T-cell (primary cell): ENCODE data around the gene PEX6. TPM values are rescaled to one million over a fixed set of nuclear protein-coding genes. Genes with fewer than 3 reads are reported as not detected.
"Not testable (repeated sequence)": the region's sequence is repeated elsewhere in the genome, so short reads cannot be mapped to it uniquely, and the experiment has no call there.

Experiments
- ATAC-seq, 4 experiments: fragments of 200-7000 bp in 3 of 4; fragments of 150-1000 bp in 1 of 4; cut with Tn5 transposase; replicated peaks in 1 of 4; 1 replicate in 3 of 4; 2 replicates in 1 of 4; pipeline ENCODE4 v1.10.0; 2021; ENCODE audit warnings: moderate library complexity in 3 of 4, mild to moderate bottlenecking in 2 of 4, moderate number of reproducible peaks in 1 of 4
- CTCF ChIA-PET, 2 donors: fragments of 300-600 bp; sonication (Branson Sonifier 250); formaldehyde crosslinking; loops; one replicate each; lab custom pipeline; 2022; ENCODE audit warnings: antibody characterized with exemption in 2 of 2; lab: Charles Lee
- POLR2A ChIA-PET, 2 donors: fragments of 300-600 bp; sonication (Branson Sonifier 250); formaldehyde crosslinking; loops; one replicate each; lab custom pipeline; 2022; ENCODE audit warnings: antibody characterized with exemption in 2 of 2; lab: Charles Lee
- DNase-seq, 35 experiments: peaks; one replicate each; pipeline versions ENCODE4 v3.0.0 to v3.0.0-alpha.2; 2013 to 2023
- H3K27ac ChIP-seq: one replicate; pipeline ENCODE4 v1.5.1; 2013; ENCODE audit warnings: low read length
- H3K27me3 ChIP-seq, 2 experiments: replicated peaks in 1 of 2; 1 replicate in 1 of 2; 2 replicates in 1 of 2; pipeline versions ENCODE4 v1.6.1 to v1.7.0; 2013; ENCODE audit warnings: low read length in 1 of 2, mixed read lengths in 1 of 2; ENCODE audit not compliant: control insufficient read depth in 2 of 2, insufficient read depth in 2 of 2; ENCODE audit errors: extremely low read depth in 1 of 2
- H3K36me3 ChIP-seq, 2 donors: 1 replicate in 1 of 2; 2 replicates in 1 of 2; pipeline versions ENCODE4 v1.6.1 to v1.7.0; 2013; ENCODE audit warnings: low read length in 1 of 2; ENCODE audit not compliant: control insufficient read depth in 2 of 2, insufficient read depth in 1 of 2; ENCODE audit errors: extremely low read depth in 1 of 2
- H3K4me1 ChIP-seq, 2 experiments: 1 replicate in 1 of 2; 2 replicates in 1 of 2; pipeline versions ENCODE4 v1.6.1 to v1.7.0; 2013; ENCODE audit warnings: low read length in 2 of 2, mixed read lengths in 1 of 2; ENCODE audit not compliant: insufficient read depth in 2 of 2, control insufficient read depth in 1 of 2; ENCODE audit errors: extremely low read depth in 1 of 2
- H3K4me3 ChIP-seq, 2 donors: 1 replicate in 1 of 2; 2 replicates in 1 of 2; pipeline versions ENCODE4 v1.5.1 to v1.7.0; 2013; ENCODE audit warnings: mild to moderate bottlenecking in 2 of 2, low read length in 1 of 2, moderate library complexity in 1 of 2; ENCODE audit not compliant: control insufficient read depth in 1 of 2; ENCODE audit errors: extremely low read depth in 1 of 2
- H3K9me3 ChIP-seq: 2 replicates; pipeline ENCODE4 v1.7.0; 2013
- H3K27ac Mint-ChIP-seq, 2 donors: one replicate each; pipeline ENCODE4 v1.8.0; 2020 to 2021; ENCODE audit warnings: mild to moderate bottlenecking in 2 of 2, mixed read lengths in 2 of 2
- H3K27me3 Mint-ChIP-seq, 2 donors: one replicate each; pipeline ENCODE4 v1.8.0; 2021 to 2022; ENCODE audit warnings: mixed read lengths in 2 of 2
- H3K36me3 Mint-ChIP-seq: one replicate; pipeline ENCODE4 v1.8.0; 2021; ENCODE audit warnings: mixed read lengths
- H3K4me1 Mint-ChIP-seq, 3 donors: one replicate each; pipeline ENCODE4 v1.8.0; 2020 to 2022; ENCODE audit warnings: mixed read lengths in 3 of 3, mild to moderate bottlenecking in 1 of 3
- H3K4me3 Mint-ChIP-seq, 3 donors: one replicate each; pipeline ENCODE4 v1.8.0; 2020 to 2022; ENCODE audit warnings: mild to moderate bottlenecking in 3 of 3, mixed read lengths in 3 of 3, moderate library complexity in 3 of 3
- H3K9me3 Mint-ChIP-seq, 3 donors: one replicate each; pipeline ENCODE4 v1.8.0; 2020 to 2022; ENCODE audit warnings: mixed read lengths in 3 of 3
- WGBS: methylation state at CpG from one replicate; pipeline ENCODE4 v1.1.5; 2013; ENCODE audit warnings: missing lambda C conversion rate; ENCODE audit not compliant: insufficient coverage; 5-methylcytosine and 5-hydroxymethylcytosine counted together
- total RNA-seq, 35 experiments: library from RNA in 6 of 35; stranded (reverse) in 6 of 35; fragments of 120-200 nt in 1 of 35; gene quantifications; one replicate each; pipeline versions ENCODE4 v1.2.1 to v1.2.4 and lab custom pipeline; 2013 to 2026

PEX6 gene
- total RNA-seq, 5 donors from 2014 or later (not counting 1 experiment from before 2014, with no cell fraction given) = 20.5 to 30.5 (median 27.4) TPM

DNA sequence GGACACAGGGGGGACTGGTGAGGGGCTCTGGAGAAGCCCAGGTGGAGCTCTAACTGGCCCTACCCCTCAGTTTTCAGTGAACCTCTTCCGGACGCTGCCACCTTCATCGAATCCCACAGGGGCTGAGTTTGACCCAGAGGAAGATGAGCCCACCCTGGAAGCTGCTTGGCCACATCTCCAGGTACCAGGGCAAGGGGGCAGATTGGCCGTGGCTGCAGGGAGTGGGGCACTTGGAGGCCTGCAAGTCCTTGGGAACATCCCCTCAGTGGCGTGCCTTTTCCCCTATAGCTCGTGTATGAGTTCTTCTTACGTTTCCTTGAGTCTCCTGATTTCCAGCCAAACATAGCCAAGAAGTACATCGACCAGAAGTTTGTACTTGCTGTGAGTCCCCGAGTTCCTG is 28.1 kb upstream of the PEX6 start:
- Mint-ChIP-seq H3K4me3 (no peak overlapping the region), H3K27ac (no peak overlapping the region), H3K4me1 (peaks cover 10 to 15% (median 14%) of the 10 kb centered on the region in 3 donors), H3K36me3 (peaks cover 24% of the 10 kb centered on the region), H3K27me3 (no peaks in the 10 kb centered on the region), H3K9me3 (no peaks in the 10 kb centered on the region)
- Histone ChIP-seq H3K4me1 (peaks cover 0 to 4% of the 10 kb centered on the region in 2 experiments), H3K27ac (no peak overlapping the region), H3K36me3 (peaks cover 17 to 68% of the 10 kb centered on the region in 2 donors), H3K27me3 (no peaks in the 10 kb centered on the region), H3K4me3 (no peak overlapping the region), H3K9me3 (no peaks in the 10 kb centered on the region)
- 95% methylated on average over 8 of the region's 9 CpGs for WGBS
- ChIA-PET POLR2A (interaction anchor here in 1 of 2 donors (0.7 kb wide), 1 partner anchor 39 kb away, joined by 3 read pairs; no protein-coding TSS in a partner anchor), CTCF (no interaction called here)
- DNase-seq = no peak
- ATAC-seq = no peak

GRCh38 chr6:43006251-43006650 is 27.3 kb upstream of the PEX6 start:
- ChIA-PET POLR2A (no interaction called here), CTCF (no interaction called here)
- Histone ChIP-seq H3K27ac (no peak overlapping the region), H3K4me1 (no peaks in the 10 kb centered on the region), H3K27me3 (no peaks in the 10 kb centered on the region), H3K9me3 (no peaks in the 10 kb centered on the region), H3K4me3 (no peak overlapping the region), H3K36me3 (peaks cover 12 to 60% of the 10 kb centered on the region in 2 donors)
- H3K27ac Mint-ChIP-seq = no peak overlapping the region
- H3K27me3 Mint-ChIP-seq = no peaks in the 10 kb centered on the region
- peaks cover 24% of the 10 kb centered on the region for H3K36me3 Mint-ChIP-seq
- H3K9me3 Mint-ChIP-seq = no peaks in the 10 kb centered on the region
- ATAC-seq (no peak), DNase-seq (no peak)
- no peak overlapping the region for H3K4me3 Mint-ChIP-seq
- WGBS = over 99% methylated on average over 9 of the region's 11 CpGs
- H3K4me1 Mint-ChIP-seq = peaks cover under 1 to 6% (median 5%) of the 10 kb centered on the region in 3 donors

GRCh38 chr6:43005844-43006243 is 26.9 kb upstream of the PEX6 start:
- H3K4me1 ChIP-seq = no peaks in the 10 kb centered on the region
- H3K36me3 Mint-ChIP-seq = peaks cover 24% of the 10 kb centered on the region
- no peak overlapping the region for H3K4me3 Mint-ChIP-seq
- H3K27me3 ChIP-seq = no peaks in the 10 kb centered on the region
- H3K4me3 ChIP-seq = no peak overlapping the region
- DNase-seq (no peak), ATAC-seq (no peak)
- peaks cover 0 to 4% (median 3%) of the 10 kb centered on the region in 3 donors for H3K4me1 Mint-ChIP-seq
- H3K9me3 Mint-ChIP-seq = no peaks in the 10 kb centered on the region
- H3K9me3 ChIP-seq = no peaks in the 10 kb centered on the region
- 100% methylated on average over 2 of the region's 5 CpGs for WGBS
- POLR2A ChIA-PET = no interaction called here
- H3K27ac Mint-ChIP-seq = no peak overlapping the region
- CTCF ChIA-PET = no interaction called here
- H3K27me3 Mint-ChIP-seq = no peaks in the 10 kb centered on the region
- no peak overlapping the region for H3K27ac ChIP-seq
- H3K36me3 ChIP-seq = peaks cover 12 to 56% of the 10 kb centered on the region in 2 donors

- H3K4me1 Mint-ChIP-seq = peaks cover 0 to 2% (median 0%) of the 10 kb centered on the region in 3 donors
- H3K27me3 Mint-ChIP-seq = no peaks in the 10 kb centered on the region
- no peaks in the 10 kb centered on the region for H3K9me3 ChIP-seq
- no peak overlapping the region for H3K27ac Mint-ChIP-seq
- ATAC-seq (no peak), DNase-seq (no peak)
- POLR2A ChIA-PET = interaction anchor here in 1 of 2 donors (0.7 kb wide), 2 partner anchors 17 to 97 kb away, joined by 4 to 10 read pairs; no protein-coding TSS in a partner anchor
- peaks cover 2 to 18% of the 10 kb centered on the region in 2 donors for H3K36me3 ChIP-seq
- H3K27me3 ChIP-seq = no peaks in the 10 kb centered on the region
- no peak overlapping the region for H3K4me3 Mint-ChIP-seq
- CTCF ChIA-PET = interaction anchor here in 1 of 2 donors (0.7 kb wide), 1 partner anchor 246 kb away, joined by 4 read pairs; no protein-coding TSS in a partner anchor
- WGBS = 88% methylated on average over 3 of the region's 8 CpGs
- H3K36me3 Mint-ChIP-seq = peaks cover 5% of the 10 kb centered on the region
- H3K4me1 ChIP-seq = no peaks in the 10 kb centered on the region
- H3K9me3 Mint-ChIP-seq = no peaks in the 10 kb centered on the region
- H3K4me3 ChIP-seq = no peak overlapping the region
- no peak overlapping the region for H3K27ac ChIP-seq
These were observed 22.9 kb upstream of the PEX6 start for GRCh38 chr6:43001843-43002242.

- H3K9me3 ChIP-seq, H3K4me3 Mint-ChIP-seq, H3K27me3 Mint-ChIP-seq, H3K27ac ChIP-seq, H3K36me3 ChIP-seq, DNase-seq, POLR2A ChIA-PET, H3K4me1 ChIP-seq, H3K9me3 Mint-ChIP-seq, H3K27me3 ChIP-seq, H3K36me3 Mint-ChIP-seq, H3K27ac Mint-ChIP-seq, ATAC-seq, CTCF ChIA-PET, H3K4me3 ChIP-seq: not testable (repeated sequence)
- WGBS = 97% methylated on average over 6 of the region's 9 CpGs
- H3K4me1 Mint-ChIP-seq = peaks cover 4 to 10% (median 5%) of the 10 kb centered on the region in 3 donors
These were observed 19.2 kb upstream of the PEX6 start for GRCh38 chr6:42998205-42998604.

GRCh38 chr6:42996513-42996912 is 17.5 kb upstream of the PEX6 start:
- Mint-ChIP-seq H3K4me3 (no peak overlapping the region), H3K9me3 (no peaks in the 10 kb centered on the region), H3K27ac (peak overlapping the region in 1 of 2 donors; percentile 41), H3K27me3 (no peaks in the 10 kb centered on the region), H3K4me1 (peaks cover 4 to 10% (median 5%) of the 10 kb centered on the region in 3 donors), H3K36me3 (peaks cover 7% of the 10 kb centered on the region)
- H3K4me3 ChIP-seq = no peak overlapping the region
- no peaks in the 10 kb centered on the region for H3K9me3 ChIP-seq
- no peaks in the 10 kb centered on the region for H3K27me3 ChIP-seq
- no peaks in the 10 kb centered on the region for H3K4me1 ChIP-seq
- H3K36me3 ChIP-seq = peaks cover 0 to 3% of the 10 kb centered on the region in 2 donors
- ATAC-seq = no peak
- H3K27ac ChIP-seq = no peak overlapping the region
- ChIA-PET POLR2A (interaction anchor here (0.7 kb wide), 3 partner anchors 27 to 740 kb away, joined by 3 to 5 read pairs (median 4); no protein-coding TSS in a partner anchor), CTCF (no interaction called here)
- DNase-seq = no peak
